Nucleus accumbens (tissue), 56 donors: ENCODE results near the gene CST7.

Experiments used
- DNase-seq, 56 donors: peaks; one replicate each; lab custom pipeline; 2025; lab: John Stamatoyannopoulos, UW

CST7 gene

DNA sequence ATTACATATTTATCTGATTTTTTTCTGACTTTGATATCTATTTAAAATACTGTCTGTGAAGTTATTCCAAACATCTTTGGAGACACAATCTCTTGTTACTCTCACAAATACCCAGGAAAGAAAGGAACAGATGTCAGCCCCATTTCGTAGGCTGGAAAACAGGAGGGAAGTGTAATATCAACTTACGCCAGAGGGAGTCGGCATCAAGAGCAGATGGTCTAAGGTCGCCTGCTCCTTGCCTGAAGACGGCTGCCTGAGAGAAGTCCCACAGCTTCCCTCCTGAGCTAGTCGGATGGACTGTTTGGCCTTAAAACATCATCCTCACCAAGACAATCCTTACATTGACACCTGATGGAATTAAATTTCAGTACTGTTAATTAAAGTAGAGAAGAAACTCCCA lies 13.4 kb downstream of the CST7 start:
- no peak for DNase-seq

DNA sequence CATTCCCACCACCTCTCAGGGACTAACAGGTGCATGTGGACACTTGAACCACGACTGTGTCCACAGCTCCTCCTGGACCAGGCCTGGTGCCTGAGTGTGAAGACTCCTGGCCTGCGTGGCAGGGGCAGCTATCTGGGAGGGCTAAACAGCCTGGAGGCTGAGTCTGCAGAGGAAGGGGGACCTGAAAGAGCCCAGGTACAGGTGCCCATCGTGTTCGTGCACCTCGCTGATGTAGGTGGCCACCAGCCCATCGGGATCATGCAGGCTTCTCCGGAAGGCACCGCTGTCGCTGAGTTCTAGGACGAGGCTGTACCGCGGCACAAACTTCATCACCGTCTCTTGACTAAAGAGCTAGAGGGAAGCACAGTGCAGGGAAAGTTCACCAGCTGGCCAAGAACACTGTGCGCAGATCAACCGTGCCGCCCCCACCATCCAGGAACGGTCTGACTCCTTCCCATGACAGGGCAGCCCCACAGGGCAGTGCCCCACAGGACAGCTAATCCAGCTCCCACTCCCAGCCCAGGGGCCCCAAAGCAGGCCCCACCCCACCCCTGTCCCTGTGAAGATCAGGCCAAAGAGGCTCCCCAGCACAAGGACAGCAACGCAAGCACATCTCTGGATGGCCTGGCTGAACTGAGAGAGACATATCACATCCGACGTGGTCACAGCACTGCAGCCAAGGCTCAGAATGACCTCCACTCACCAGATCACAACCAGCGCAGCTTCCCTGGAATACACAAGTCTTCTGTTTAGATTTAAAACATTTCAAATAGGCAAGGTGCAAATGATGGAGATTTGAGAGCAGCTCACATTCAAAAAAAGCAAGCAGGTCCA lies 14.8 kb downstream of the CST7 start:
- no peak for DNase-seq

DNA sequence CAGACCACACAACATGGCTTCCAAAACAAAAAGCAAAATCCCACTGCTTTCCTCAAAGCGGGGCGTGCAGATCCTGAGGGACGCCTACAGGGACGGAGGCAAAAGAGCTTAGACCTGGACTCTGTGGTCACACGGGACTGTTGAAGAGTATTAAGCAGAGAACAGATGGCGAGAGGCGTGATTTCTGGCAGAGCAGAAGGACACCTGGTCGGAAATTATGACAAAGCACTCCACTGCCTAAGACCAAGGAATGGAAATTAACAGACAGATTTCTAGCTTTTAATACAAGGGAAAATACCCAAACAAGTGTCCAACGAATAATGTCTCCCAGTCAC lies 15.4 kb downstream of the CST7 start:
- no peak for DNase-seq

DNA sequence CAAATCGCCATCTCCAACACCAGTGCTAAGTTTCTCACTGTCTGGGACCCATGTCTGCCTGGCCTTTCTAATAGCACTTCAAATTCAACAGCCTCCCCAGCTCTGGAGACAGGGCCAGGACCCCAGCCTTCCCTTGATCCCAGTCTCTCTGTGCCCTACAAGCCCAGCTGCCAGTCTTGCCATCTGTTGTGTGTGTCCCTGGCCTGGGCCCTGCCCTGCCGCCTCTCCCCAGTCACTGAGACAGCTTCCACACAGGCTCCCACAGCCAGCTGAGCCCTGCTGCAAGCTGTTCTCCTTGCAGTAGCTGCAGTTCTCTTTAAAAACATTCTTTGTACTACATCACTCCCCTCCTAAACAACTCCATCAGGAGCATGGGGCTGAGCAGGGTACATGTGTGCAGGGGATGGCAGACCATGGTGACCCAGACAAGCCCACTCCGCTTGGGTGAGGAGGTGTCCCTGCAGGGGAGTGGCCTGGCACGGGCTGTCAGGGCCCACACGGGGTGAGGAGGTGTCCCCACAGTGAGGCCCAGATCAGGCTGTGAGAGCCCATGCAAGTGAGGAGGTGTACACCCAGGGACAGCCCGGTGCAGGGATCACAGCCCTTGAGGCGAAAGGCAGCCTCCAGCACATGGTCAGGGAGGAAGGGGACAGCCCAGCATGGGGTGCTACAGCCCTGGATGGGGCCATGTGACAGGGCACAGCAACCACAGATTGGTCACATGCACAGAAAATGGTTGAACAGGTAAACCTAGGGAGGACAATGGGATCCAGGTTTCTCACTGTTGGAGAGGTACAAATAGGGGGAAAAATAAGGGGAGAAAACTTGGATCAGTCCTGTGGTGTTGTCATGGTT lies 16.2 kb downstream of the CST7 start:
- no peak for DNase-seq

DNA sequence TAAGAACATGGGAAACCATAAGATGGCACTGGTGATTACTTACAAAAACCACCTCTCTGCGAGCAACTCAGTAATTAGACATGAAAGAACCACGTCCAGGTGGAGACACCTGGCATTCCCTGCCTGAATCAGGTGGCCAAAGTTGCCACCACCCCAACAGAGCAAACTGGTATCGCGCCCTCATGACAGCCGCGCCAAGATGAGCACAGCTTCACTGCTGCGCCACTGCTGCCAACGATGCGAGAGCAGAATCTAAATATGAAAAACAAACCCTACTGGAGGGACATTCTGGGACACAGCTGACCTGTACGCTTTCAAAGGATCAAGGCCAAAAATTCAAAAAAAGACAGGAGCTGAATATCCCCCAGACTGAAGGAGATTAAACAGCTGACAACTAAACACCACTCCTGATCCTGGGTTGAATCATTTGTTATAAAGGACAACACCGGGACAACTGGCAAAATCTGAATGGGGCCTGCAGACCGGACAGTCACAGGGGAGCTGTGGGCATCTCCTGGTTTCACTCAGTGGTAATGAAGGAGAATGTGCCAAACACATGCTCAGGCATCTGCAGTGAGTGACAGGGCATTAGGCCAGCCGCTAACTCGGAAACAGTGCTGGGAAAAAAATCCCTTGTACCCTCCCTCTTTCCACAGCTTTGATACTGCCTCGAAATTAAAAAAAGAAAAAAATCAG lies 17.4 kb downstream of the CST7 start:
- DNase-seq: no peak

DNA sequence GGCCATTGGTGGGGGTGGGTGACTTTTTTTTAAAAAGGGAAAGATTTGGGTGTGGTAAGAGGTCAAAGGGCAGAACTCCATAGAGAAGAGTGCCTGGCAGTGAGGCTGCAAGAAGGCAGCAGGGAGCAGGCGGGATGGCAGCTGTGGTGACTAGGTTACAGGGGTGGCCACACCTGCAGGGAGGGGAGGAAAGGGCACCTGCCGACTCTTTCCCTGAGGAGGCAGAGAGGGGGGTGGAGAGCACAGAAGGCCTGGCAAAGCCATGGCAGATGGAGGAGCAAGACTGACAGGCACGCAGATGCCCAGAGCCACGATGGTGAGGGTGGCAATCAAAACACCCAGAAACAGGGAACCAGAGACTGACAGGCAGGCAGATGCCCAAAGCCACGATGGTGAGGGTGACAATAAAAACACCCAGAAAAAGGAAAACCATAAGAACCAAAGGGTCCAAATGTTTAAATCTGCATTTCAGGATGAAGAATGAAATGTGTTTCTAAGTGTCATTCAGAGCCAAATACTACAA lies 19.3 kb downstream of the CST7 start:
- DNase-seq: no peak

DNA sequence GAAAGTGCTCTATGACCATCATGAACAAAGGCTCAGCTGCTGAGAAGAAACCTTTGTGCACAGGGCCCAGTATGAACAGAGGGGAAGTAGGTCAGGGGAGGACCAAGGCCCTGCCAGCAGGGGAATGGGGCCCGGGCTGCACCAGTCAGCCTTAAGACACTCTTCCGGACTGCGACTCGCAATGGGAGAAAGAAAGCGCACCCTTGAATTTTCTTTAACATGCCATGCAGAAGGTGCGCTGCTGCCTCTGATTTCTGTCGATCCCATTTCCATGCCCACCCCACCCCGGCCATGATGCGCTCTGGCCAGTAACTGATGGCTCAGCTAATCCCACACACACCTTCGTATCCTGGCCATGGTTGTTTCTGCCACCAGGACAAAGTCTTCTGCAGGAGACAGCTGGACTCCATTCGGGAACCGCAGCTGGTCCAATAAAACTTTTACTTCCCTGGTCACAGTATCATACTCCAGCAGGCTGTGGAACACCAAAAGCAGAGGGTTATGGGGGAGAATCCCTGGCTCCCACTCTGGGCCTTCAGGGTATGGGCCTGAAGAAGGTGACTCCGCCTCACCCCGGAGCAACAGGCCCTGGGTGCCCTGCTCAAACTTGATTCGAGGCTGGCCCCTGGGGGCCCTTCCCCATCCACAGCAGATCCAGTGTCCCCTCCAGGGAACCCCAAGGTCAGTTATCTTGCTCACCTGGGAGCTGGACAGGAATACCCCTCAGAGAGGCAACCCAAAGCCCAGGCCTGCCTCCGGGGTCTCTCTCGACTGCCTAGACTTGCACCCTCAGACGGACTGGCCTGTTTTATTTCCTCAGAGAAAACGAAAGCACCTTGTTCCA lies 20.3 kb downstream of the CST7 start:
- no peak for DNase-seq

DNA sequence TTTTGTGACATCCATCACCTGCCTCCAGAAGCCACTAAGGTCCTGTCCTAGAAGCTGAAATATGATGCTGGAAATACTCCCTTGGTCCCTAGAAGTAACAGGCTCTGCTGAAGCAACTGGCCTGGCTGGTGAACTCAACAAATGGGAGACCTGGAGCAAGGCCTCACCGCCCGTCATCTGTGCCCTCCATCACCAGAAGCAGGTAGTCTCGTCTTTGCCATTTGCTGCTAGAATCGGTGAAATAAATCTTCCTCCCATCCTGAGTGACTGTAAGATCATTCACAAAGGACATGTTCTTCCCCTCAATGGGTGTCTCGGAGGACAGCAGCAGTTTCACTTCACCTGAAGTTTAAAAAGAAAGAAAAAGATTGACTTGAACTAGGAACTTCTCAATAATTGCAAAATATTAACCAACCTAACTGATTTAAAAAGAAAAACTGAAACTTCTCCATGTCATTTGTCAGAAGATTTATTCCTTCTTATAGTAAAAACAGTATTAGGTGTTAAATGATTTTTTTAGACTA lies 21.0 kb downstream of the CST7 start:
- no peak for DNase-seq

DNA sequence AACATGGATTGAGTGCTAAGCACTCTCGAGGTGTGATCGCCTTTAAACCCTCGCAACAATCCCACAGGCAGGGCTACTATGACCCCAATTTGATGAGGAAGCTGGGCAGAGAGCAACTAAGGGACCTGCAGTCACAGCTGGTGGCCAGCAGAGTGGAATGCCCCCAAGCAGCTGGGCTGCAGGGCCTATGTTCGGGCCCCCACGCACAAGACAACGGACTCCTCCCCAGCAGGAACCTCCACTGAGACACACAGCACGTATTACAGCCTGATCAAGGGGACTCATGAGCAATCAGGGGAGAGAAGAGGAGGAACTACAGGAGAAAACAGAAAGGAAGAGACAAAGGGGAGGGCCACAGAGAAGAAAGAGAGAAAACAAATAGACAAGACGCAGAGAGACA lies 21.7 kb downstream of the CST7 start:
- DNase-seq: no peak

DNA sequence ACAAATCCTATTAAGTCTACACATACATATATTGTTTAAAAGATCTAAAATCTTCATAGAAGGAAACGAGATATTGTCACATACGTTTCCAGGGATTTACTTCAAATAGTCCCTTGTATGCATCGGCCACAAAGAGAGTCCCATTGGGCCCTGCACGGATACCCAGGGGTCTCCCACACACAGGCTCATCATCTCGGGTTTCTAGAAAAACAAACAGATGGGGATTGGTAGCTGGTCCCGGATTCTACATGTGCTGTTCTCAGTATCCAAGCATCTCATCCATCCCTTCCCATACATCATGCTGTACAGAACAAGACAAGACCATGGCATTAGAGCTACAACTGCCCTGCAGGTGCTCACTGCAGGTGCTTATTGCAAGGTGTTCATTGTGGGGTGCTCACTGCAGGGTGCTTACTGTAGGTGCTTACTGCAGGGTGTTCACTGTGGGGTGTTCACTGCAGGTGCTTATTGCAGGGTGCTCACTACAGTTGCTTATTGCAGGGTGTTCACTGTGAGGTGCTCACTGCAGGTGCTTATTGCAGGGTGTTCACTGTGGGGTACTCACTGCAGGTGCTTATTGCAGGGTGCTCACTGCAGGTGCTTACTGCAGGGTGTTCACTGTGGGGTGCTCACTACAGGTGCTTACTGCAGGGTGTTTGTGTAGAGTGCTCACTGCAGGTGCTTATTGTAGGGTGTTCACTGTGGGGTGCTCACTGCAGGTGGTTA lies 22.5 kb downstream of the CST7 start:
- no peak for DNase-seq

DNA sequence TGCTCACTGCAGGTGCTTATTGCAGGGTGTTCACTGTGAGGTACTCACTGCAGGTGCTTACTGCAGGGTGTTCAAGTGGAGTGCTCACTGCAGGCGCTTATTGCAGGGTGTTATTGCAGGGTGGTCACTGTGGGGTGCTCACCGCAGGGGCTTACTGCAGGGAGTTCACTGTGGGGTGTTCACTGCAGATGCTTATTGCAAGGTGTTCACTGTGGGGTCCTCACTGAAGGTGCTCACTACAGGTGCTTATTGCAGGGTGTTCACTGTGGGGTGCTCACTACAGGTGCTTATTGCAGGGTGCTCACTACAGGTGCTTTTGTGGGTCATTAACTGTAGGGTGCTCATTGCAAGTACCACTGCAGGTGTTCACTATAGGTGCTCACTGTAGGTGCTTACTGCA lies 23.3 kb downstream of the CST7 start:
- DNase-seq: no peak

DNA sequence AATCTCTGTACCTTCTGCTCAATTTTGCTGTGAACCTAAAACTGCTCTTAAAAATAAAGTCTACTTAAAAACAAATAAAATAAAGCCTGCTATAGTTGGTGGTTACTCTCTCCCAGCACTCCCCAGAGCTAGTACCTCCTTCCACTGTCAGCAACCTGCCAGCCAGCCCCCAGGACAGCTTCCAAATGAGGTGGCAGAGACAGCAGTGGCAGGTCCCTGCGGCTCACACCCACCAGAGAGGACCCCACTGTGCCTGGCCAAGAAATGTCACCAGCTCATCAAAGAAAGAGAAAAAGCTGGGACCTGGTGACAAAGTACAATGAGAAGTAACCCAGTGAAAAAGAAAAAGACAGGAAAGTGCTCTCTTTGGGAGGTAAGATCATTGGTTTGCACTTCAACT lies 28.3 kb downstream of the CST7 start:
- DNase-seq: no peak

DNA sequence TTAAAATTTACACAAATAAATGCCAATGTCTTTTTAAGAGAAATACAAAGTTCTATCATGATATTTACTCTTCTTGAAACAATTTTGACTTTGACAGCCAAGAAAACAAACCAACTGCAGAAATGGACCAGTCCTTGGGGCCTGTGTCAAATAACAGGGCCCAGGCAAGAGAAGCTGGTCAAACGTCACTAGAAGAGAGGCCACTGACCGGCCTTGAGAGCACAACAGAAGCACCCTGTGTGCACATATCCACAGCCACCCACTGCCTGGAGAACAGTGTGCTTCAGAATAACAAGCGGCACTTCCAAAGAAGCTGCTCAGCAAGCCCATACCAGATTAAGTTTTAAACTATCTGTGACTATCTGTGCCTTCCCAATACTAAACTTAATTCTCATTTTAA lies 28.7 kb downstream of the CST7 start:
- peak in 10 of 56 donors; percentile 21 to 38 (median 32) for DNase-seq

DNA sequence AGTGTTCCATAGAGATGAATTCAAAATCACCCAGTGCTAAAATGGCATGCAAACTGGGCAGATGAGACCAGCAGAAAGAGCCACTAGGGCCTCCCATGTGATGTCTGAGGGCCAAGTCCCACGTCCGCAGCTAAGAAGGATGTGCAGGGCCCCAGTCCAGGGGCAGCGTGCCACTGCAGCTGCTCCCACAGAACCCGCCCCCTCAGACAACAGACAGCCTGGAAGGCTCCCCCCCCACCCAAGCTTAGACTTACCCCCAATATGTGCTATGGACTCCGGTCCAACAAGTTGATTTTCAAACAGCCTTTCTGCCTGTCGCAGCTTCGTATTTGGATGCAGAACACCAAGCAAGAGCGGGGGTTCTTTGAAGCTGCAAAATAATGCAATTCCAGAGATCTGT lies 29.4 kb downstream of the CST7 start:
- peak in 45 of 56 donors; percentile 21 to 85 (median 59) for DNase-seq

DNA sequence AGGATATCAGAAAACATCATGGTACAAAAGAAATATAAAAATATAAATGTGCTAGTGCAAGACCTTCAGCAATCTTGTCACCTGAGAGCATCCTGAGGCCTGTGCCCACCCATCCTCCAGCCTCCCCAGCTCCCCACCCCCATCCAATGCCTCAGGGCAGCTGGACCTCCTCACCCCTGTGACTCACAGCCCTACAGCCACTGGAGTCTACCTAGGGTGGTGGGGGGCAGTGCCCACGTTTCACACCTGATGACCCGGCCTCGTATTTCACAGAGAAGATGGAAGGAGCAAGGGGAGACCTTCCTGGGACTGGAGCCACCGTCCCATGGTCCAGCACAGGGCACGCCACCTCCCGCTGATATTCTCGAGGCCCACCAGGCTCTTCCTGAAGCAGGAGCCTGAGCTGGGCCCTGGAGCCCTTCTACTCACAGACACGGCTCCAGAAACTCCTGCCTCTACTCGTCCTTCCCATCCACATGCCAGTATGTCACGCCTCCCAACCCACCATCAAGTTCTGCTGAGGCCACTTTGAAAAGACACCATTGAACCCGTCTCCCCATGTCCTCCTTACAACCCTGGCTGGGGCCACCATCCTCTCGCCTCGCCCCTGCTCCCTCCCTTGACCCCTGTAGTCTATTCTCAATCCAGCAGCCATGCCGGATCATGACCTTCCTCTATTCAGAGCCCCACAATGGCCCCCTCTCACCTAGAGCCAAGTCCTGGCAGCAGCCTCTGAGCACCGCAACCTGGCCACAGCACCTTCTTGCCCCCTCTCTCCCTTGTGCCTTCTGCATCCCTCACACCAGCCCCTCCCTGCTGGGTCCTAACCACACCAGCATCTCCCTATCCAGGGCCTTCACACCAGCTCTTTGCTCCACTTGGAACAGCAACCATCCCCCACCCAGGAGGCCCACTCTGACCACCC lies 30.2 kb downstream of the CST7 start:
- DNase-seq: no peak

DNA sequence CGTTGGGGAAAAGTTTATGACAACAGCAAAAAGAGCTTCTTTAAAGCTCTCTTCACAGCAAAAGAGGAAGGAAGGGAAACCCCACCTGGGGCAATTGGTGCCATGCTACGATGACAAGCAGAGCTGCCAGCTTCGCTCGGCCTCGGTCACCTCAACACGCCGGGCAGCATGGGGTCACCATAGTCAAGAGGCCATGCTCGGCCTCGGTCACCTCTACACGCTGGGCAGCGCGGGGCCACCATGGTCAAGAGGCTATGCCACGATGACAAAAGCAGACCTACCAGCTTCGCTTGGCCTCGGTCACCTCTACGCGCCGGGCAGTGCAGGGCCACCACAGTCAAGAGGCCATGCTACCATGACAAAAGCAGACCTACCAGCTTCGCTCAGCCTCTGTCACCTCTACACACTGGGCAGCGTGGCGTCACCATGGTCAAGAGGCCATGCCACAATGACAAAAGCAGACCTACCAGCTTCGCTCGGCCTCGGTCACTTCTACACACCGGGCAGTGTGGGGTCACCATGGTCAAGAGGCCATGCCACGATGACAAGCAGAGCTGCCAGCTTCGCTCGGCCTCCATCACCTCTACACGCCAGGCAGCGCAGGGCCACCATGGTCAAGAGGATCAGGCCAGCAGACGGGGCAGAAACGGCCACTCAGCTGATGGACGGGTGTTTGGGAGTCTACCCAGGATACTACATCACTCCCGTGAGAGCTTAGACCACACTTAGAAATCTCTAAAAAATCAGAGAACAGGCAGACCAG lies 31.4 kb downstream of the CST7 start:
- DNase-seq: no peak

DNA sequence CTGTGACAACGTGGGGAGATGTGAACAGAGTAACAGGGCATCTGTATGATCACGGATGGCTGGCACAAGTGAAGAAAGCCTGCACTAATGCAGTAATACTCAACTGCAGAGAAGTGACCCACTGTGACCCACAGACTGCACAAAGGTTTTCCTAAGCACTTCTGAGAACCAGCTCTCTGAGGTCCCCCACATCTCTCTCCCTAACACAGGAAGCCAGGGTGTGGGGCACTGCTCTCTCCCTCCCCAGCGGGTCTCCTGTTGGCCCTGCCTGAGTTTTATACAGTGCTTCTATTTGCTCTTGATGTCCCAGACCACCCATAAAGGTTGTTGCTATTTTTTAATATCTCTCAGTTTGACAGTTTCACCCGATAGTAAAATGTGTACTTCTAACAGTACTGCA lies 32.2 kb downstream of the CST7 start:
- no peak for DNase-seq
